Measurements from ENCODE around the gene CCNQ.

Gene CCNQ

GRCh38 chrX:153603131-153603656 is 4.3 kb upstream of the CCNQ start:
- no peak overlapping the region for H3K27ac ChIP-seq
- TF ChIP-seq ZFX (IDR thresholded peaks at IDR 0.05) (no peak), CTCF (conservative IDR thresholded peaks at IDR 0.05) (no peak)

- H3K27ac ChIP-seq = no peak overlapping the region
- TF ChIP-seq ZFX (IDR thresholded peaks at IDR 0.05) = no peak
- TF ChIP-seq CTCF (conservative IDR thresholded peaks at IDR 0.05) = no peak
Measured at GRCh38 chrX:153602601-153603000, 3.7 kb upstream of the CCNQ start.

GRCh38 chrX:153601511-153602110 is 2.7 kb upstream of the CCNQ start:
- no peak overlapping the region for H3K27ac ChIP-seq
- TF ChIP-seq CTCF (conservative IDR thresholded peaks at IDR 0.05) (no peak), ZFX (IDR thresholded peaks at IDR 0.05) (no peak)

GRCh38 chrX:153600921-153601320 is 2.0 kb upstream of the CCNQ start:
- H3K27ac ChIP-seq = no peak overlapping the region
- TF ChIP-seq CTCF (conservative IDR thresholded peaks at IDR 0.05) (no peak), ZFX (IDR thresholded peaks at IDR 0.05) (no peak)

GRCh38 chrX:153600032-153600373 is 1.1 kb upstream of the CCNQ start:
- TF ChIP-seq ZFX (IDR thresholded peaks at IDR 0.05) (no peak), CTCF (conservative IDR thresholded peaks at IDR 0.05) (no peak)
- H3K27ac ChIP-seq = peak overlapping the region; percentile 89

GRCh38 chrX:153599192-153600031 is 473 bp upstream of the CCNQ start:
- peak overlapping the region; percentile 89 for H3K27ac ChIP-seq
- TF ChIP-seq ZFX (IDR thresholded peaks at IDR 0.05) (no peak), CTCF (conservative IDR thresholded peaks at IDR 0.05) (no peak)
